Duodenal mucosa (tissue), 2 donors: Measurements from ENCODE around the gene OBSCN.

Experiments used
- H3K27ac ChIP-seq: one replicate; pipeline ENCODE4 v1.7.0; 2013; ENCODE audit warnings: low read depth, low read length
- H3K27me3 ChIP-seq, 2 donors: one replicate each; pipeline ENCODE4 v1.7.0; 2013; ENCODE audit warnings: low read length in 2 of 2, control low read depth in 1 of 2; ENCODE audit not compliant: insufficient read depth in 2 of 2, control insufficient read depth in 1 of 2
- H3K36me3 ChIP-seq, 2 donors: one replicate each; pipeline ENCODE4 v1.7.0; 2013; ENCODE audit warnings: low read length in 2 of 2, control low read depth in 1 of 2; ENCODE audit not compliant: insufficient read depth in 2 of 2, control insufficient read depth in 1 of 2
- H3K4me1 ChIP-seq, 2 donors: one replicate each; pipeline ENCODE4 v1.7.0; 2013; ENCODE audit warnings: low read length in 2 of 2, control low read depth in 1 of 2; ENCODE audit not compliant: insufficient read depth in 2 of 2, control insufficient read depth in 1 of 2
- H3K4me3 ChIP-seq, 2 donors: one replicate each; pipeline ENCODE4 v1.7.0; 2013; ENCODE audit warnings: low read length in 2 of 2, low read depth in 1 of 2
- H3K9ac ChIP-seq, 2 donors: one replicate each; pipeline ENCODE4 v1.7.0; 2013; ENCODE audit warnings: low read length in 2 of 2, low read depth in 1 of 2
- H3K9me3 ChIP-seq, 2 donors: one replicate each; pipeline ENCODE4 v1.7.0; 2013; ENCODE audit warnings: low read length in 2 of 2, control low read depth in 1 of 2; ENCODE audit not compliant: control insufficient read depth in 1 of 2

OBSCN gene

DNA sequence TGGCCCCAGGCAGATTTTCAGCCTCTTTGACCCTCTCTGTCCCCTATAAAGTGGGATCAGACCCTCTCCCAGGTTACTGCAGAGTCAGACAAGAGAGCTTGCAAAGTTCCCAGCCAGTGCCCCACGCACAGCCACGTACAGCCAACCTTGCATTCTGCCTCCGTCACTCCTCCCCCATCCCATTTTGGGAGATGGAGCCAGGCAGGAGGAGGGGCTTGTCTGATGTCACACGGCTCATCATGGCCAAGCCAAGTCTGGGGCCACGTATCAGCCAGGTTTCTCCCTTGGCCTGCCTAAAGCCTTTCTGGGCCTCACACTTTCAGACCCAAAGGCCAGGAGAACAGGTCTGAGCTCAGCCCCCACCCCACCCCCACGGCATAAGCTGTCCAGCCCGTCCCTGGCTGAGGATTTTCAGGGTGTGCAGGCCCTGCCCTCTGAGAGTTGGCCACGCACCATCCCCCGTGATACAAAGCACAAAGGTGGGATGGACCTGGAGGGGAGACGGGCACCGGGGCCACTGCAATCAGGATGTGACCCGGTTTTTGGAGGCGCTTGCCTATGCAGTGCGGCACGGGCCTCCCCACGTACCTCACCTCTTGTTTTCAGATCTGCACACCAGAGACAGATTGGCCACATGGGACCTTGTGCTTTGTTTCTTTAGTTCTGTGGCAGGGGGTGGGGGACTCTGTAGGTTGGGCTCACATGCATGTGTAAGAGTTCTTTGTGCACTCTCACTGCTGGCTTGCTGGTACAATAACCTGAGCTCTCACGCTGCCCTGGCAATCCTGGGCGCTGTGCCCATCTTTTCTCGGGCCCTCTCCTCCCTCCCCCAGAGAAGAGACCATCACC lies 151.1 kb downstream of the OBSCN start:
- Histone ChIP-seq H3K27ac (no peak overlapping the region), H3K36me3 (no peaks in the 10 kb centered on the region)

DNA sequence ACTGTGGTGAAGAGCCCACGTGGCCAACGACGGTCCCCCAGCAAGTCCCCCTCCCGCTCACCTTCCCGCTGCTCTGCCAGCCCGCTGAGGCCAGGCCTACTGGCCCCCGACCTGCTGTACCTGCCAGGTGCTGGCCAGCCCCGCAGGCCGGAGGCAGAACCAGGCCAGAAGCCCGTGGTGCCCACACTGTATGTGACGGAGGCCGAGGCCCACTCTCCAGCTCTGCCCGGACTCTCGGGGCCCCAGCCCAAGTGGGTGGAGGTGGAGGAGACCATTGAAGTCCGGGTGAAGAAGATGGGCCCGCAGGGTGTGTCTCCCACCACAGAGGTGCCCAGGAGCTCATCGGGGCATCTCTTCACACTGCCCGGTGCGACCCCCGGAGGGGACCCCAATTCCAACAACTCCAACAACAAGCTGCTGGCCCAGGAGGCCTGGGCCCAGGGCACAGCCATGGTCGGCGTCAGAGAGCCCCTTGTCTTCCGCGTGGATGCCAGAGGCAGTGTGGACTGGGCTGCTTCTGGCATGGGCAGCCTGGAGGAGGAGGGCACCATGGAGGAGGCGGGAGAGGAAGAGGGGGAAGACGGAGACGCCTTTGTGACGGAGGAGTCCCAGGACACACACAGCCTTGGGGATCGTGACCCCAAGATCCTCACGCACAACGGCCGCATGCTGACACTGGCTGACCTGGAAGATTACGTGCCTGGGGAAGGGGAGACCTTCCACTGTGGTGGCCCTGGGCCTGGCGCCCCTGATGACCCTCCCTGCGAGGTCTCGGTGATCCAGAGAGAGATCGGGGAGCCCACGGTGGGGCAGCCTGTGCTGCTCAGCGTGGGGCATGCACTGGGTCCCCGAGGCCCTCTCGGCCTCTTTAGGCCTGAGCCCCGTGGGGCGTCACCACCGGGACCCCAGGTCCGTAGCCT lies 152.0 kb downstream of the OBSCN start:
- H3K4me1 ChIP-seq = no peaks in the 10 kb centered on the region
- H3K36me3 ChIP-seq = no peaks in the 10 kb centered on the region
- no peaks in the 10 kb centered on the region for H3K9me3 ChIP-seq
- no peak overlapping the region for H3K4me3 ChIP-seq
- no peak overlapping the region for H3K27ac ChIP-seq
- no peak overlapping the region for H3K9ac ChIP-seq
- no peaks in the 10 kb centered on the region for H3K27me3 ChIP-seq

More for the DNA sequence above, 151.1 kb downstream of the OBSCN start:
- no peaks in the 10 kb centered on the region for H3K9me3 ChIP-seq
- H3K9ac ChIP-seq = no peak overlapping the region
- H3K4me1 ChIP-seq = no peaks in the 10 kb centered on the region
- no peak overlapping the region for H3K4me3 ChIP-seq
- H3K27me3 ChIP-seq = no peaks in the 10 kb centered on the region

DNA sequence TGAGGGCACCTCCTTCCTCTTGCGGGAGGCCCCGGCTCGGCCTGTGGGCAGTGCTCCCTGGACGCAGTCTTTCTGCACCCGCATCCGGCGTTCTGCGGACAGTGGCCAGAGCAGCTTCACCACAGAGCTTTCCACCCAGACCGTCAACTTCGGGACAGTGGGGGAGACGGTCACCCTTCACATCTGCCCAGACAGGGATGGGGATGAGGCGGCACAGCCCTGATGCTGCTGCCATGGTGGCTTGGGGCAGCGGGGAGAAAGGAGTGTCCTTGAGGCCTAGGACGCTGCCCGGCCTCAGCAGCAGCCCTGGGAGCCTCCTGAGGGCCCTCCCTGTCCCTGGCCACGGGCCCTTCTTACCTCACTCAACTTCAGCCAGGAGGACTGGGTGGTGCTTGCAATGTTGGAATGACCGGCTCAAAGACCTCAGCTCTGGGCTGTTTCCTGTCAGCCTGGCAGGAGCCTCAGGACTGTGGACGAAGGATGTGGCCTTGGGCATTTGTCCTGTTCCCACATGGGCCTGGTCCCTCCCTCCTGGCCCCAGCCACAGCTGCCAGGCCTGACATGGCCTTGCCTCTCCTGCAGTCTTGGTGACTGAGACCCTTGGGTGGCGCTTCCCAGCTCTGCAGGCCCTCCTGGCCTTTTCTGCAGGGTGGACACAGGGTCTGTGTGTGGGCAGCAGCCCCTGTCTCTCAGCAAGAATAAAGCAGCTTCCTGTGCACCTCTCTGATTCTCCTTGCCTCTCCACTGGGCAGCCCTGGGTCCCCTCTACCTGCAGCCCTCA lies 152.9 kb downstream of the OBSCN start:
- no peaks in the 10 kb centered on the region for H3K36me3 ChIP-seq
- H3K9me3 ChIP-seq = no peaks in the 10 kb centered on the region
- H3K4me1 ChIP-seq = no peaks in the 10 kb centered on the region
- H3K9ac ChIP-seq = no peak overlapping the region
- no peak overlapping the region for H3K27ac ChIP-seq
- H3K27me3 ChIP-seq = no peaks in the 10 kb centered on the region
- H3K4me3 ChIP-seq = no peak overlapping the region

DNA sequence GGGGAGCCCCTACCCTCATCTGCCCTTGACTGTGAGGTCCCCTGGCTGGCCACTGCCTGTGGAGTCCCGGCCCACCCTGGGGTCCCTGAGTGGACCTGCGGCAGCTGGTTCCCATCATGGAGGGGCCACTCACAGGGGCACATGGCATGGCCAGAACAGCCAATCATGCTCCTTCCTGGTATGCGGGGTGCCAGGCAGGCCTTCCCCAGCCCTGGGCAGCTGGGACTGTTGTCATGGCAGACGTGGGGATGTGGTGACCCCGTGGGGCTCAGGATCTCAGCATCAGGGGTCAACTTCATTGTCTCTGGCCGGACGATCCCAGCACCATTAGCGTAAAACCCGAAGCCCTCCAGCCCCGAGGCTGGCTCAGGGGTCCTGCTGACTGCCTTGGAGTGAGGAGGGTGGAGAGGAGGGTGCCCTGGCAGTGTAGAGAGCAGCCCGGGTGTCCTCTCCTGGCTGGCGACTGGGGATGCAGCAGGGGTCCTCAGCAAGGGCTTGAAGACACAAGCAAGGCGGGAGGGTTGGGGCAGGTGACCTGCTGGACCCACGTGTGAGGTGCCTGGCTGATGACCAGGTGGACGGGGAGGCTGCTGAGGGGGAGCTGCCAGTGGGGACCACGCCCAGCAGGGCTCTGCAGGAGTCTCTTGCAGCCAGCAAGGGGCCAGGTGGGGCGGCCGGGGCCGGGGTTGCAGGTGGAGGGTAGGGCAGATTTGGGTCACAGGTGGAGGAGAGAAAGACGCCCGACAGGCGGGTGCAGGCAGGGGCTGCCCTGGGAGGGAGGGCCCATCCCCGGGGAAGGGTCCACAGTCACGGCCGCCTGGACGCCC lies 153.7 kb downstream of the OBSCN start:
- Histone ChIP-seq H3K9me3 (no peaks in the 10 kb centered on the region), H3K27ac (no peak overlapping the region)

DNA sequence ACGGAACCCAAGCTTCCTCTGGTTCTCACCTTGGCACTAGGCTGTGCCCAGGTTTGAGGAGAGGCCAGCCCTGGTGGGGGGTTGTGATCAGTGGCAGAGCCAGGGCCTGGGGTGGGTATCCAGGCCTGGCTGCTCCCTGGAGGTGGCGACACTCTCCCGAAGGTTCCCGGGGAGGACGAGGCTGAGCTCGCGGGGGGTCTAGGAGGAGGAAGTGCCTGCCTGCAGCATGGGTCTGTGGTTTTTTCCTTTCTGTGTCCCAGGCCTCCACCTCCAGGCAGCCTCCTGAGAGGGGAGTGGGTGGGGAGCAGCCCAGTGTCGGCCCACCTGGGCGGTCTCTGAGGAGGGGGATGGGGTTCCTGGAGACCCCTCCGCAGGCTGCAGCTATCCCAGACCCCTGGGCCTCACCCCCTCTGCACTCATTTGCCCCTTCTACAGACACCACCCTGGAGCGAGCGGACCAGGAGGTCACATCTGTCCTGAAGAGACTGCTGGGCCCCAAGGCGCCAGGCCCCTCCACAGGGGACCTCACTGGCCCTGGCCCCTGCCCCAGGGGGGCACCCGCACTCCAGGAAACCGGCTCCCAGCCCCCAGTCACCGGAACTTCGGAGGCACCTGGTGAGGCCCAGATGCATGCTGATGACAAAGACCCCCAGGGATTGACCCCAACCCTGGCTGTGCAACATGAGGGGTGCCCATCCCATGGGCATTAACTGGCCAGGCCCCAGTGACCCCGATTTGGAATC lies 154.5 kb downstream of the OBSCN start:
- Histone ChIP-seq H3K9ac (no peak overlapping the region), H3K4me3 (no peak overlapping the region), H3K27ac (no peak overlapping the region), H3K36me3 (no peaks in the 10 kb centered on the region), H3K9me3 (no peaks in the 10 kb centered on the region), H3K27me3 (peaks cover 0 to 6% of the 10 kb centered on the region in 2 donors), H3K4me1 (no peaks in the 10 kb centered on the region)

More for the DNA sequence above, 153.7 kb downstream of the OBSCN start:
- no peaks in the 10 kb centered on the region for H3K36me3 ChIP-seq
- no peak overlapping the region for H3K4me3 ChIP-seq
- H3K27me3 ChIP-seq = peaks cover 0 to 3% of the 10 kb centered on the region in 2 donors
- no peaks in the 10 kb centered on the region for H3K4me1 ChIP-seq
- no peak overlapping the region for H3K9ac ChIP-seq

DNA sequence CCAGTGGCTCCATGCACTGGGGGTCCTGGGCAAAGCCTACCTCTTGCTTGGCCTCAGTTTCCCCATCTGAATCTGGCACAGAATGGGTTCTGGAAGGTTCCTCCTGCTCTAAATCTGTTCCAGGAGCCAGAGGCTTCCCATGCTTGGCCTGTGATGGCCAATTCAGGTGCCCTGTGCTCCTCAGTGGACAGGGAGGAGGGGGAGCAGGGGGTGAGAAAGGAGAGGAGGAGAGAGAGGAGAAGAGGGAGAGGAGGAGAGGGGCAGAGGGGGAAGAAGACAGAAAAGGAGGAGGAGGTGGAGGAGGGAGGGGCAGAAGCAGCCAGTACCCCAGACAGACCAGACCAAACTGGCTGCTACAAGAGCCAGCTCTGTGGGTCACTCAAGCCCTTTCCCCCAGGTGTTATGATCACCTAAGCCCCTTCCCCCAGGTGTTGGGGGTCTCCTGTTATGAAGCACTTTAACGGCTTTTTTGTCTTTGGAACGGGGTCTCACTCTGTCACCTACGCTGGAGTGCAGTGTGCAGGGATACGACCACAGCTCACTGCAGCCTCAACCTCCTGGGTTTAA lies 155.1 kb downstream of the OBSCN start:
- Histone ChIP-seq H3K9ac (no peak overlapping the region), H3K36me3 (no peaks in the 10 kb centered on the region), H3K4me3 (no peak overlapping the region), H3K27ac (no peak overlapping the region), H3K4me1 (no peaks in the 10 kb centered on the region), H3K9me3 (no peaks in the 10 kb centered on the region), H3K27me3 (peaks cover 0 to 6% of the 10 kb centered on the region in 2 donors)

DNA sequence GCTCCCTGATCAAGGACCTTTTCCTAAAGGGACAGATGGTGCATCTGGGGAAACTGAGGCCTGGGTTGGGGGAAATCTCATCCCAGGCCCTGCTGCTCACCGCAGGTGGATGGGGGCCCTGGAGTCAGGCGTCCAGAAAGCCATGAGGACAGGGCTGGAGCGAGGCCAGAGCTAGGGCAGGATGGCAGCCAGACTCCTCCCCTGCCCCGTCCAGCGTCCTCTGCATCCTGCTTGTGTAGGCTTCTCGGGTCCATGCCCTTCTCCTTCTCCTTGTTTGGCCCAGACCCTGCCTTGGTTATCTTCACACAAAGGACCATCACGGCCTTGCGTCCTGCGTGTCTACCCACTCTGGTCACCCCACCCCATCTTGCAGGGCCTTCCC lies 155.8 kb downstream of the OBSCN start:
- H3K4me3 ChIP-seq = no peak overlapping the region
- no peak overlapping the region for H3K9ac ChIP-seq
- H3K4me1 ChIP-seq = no peaks in the 10 kb centered on the region
- no peaks in the 10 kb centered on the region for H3K9me3 ChIP-seq
- no peak overlapping the region for H3K27ac ChIP-seq
- peaks cover 0 to 6% of the 10 kb centered on the region in 2 donors for H3K27me3 ChIP-seq
- H3K36me3 ChIP-seq = no peaks in the 10 kb centered on the region

DNA sequence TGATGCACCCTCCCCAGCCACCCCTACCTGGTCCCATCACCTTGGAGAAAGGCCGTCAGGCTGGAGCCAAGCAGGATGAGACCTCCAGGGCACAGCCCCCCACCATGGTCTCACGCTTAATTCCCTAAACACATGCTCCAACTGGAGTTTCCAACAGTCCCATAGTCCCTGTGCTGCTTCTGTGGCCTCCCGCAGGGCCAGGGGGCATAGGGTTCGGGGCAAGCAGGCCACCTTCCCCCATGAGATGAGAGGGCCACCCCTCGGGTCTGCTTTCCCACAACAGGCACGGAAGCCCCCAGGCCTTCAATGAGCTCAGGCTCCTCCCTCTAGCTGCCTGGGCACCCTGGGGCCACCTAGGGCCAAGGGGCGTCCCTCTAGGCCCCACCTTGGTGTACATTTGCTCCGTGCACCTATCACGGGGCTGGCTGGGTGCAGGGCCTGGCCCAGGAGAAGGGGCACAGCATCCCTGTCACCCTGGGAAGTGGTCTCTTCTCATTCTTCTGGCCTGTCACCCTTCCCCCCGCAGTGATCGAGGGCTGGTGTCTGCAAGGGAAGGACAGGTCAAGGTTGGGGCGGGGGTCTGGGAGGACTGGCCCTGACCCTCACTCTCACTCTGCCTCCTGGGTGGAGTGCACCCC lies 156.3 kb downstream of the OBSCN start:
- Histone ChIP-seq H3K36me3 (no peaks in the 10 kb centered on the region), H3K4me1 (no peaks in the 10 kb centered on the region), H3K9ac (no peak overlapping the region), H3K27ac (no peak overlapping the region), H3K27me3 (peaks cover 0 to 9% of the 10 kb centered on the region in 2 donors), H3K4me3 (no peak overlapping the region), H3K9me3 (no peaks in the 10 kb centered on the region)
